H9 (cell line): Measurements from ENCODE around the gene ULK4. TPM values are rescaled to one million over a fixed set of nuclear protein-coding genes. Genes with fewer than 3 reads are reported as not detected.
A peak's percentile ranks its signal among the peaks of the same experiment; 100 is the strongest.

Experiments
- DNase-seq: peaks from one replicate; pipeline ENCODE4 v3.0.0-alpha.2; 2017
- H2AFZ ChIP-seq: one replicate; pipeline ENCODE4 v1.6.1; 2013; ENCODE audit warnings: mild to moderate bottlenecking, low read length, control low read depth, moderate library complexity
- H2AK5ac ChIP-seq: 2 replicates; pipeline ENCODE4 v1.6.1; 2013; ENCODE audit warnings: low read length, control low read depth, mixed read lengths; ENCODE audit not compliant: insufficient read length
- H2BK120ac ChIP-seq: one replicate; pipeline ENCODE4 v1.6.1; 2013; ENCODE audit warnings: low read depth, mild to moderate bottlenecking, low read length, control low read depth, inconsistent platforms; ENCODE audit not compliant: poor library complexity, severe bottlenecking
- H2BK12ac ChIP-seq: 2 replicates; pipeline ENCODE4 v1.6.1; 2013; ENCODE audit warnings: low read length, control low read depth, mixed read lengths, low read depth; ENCODE audit not compliant: insufficient read length
- H2BK15ac ChIP-seq: 2 replicates; pipeline ENCODE4 v1.6.1; 2013; ENCODE audit warnings: low read depth, low read length, control low read depth
- H2BK20ac ChIP-seq: one replicate; pipeline ENCODE4 v1.6.1; 2013; ENCODE audit warnings: low read depth, mild to moderate bottlenecking, low read length, control low read depth, inconsistent platforms; ENCODE audit not compliant: poor library complexity, severe bottlenecking
- H2BK5ac ChIP-seq: 2 replicates; pipeline ENCODE4 v1.6.1; 2013; ENCODE audit warnings: low read length, control low read depth, mixed read lengths; ENCODE audit not compliant: insufficient read length
- H3K14ac ChIP-seq: 2 replicates; pipeline ENCODE4 v1.6.1; 2013; ENCODE audit warnings: low read length, control low read depth; ENCODE audit not compliant: insufficient read depth
- H3K18ac ChIP-seq: 2 replicates; pipeline ENCODE4 v1.6.1; 2013; ENCODE audit warnings: low read depth, mild to moderate bottlenecking, mixed read lengths, low read length, control low read depth; ENCODE audit not compliant: insufficient read length
- H3K23ac ChIP-seq: 2 replicates; pipeline ENCODE4 v1.6.1; 2013; ENCODE audit warnings: low read length, control low read depth, mixed read lengths, low read depth; ENCODE audit not compliant: insufficient read length
- H3K23me2 ChIP-seq: 2 replicates; pipeline ENCODE4 v1.6.1; 2013; ENCODE audit warnings: low read depth, mild to moderate bottlenecking, mixed read lengths, low read length, control low read depth; ENCODE audit not compliant: insufficient read length, poor library complexity, severe bottlenecking
- H3K27ac ChIP-seq: 2 replicates; pipeline ENCODE4 v1.5.1; 2013; ENCODE audit warnings: low read length, control low read depth, mixed read lengths, low read depth; ENCODE audit not compliant: insufficient read length
- H3K27me3 ChIP-seq: 2 replicates; pipeline ENCODE4 v1.6.1; 2013; ENCODE audit warnings: low read length, control low read depth, inconsistent platforms; ENCODE audit not compliant: insufficient read depth
- H3K4ac ChIP-seq: 2 replicates; pipeline ENCODE4 v1.6.1; 2013; ENCODE audit warnings: low read depth, mild to moderate bottlenecking, control low read depth, inconsistent platforms, low read length, moderate library complexity
- H3K4me1 ChIP-seq: 2 replicates; pipeline ENCODE4 v1.6.1; 2013; ENCODE audit warnings: low read length, control low read depth, inconsistent platforms; ENCODE audit not compliant: insufficient read depth
- H3K4me2 ChIP-seq: 2 replicates; pipeline ENCODE4 v1.6.1; 2013; ENCODE audit warnings: low read length, control low read depth, mixed read lengths; ENCODE audit not compliant: insufficient read length, insufficient read depth
- H3K56ac ChIP-seq: 2 replicates; pipeline ENCODE4 v1.6.1; 2013; ENCODE audit warnings: low read depth, mild to moderate bottlenecking, mixed read lengths, low read length, control low read depth; ENCODE audit not compliant: insufficient read length
- H3K79me1 ChIP-seq: 2 replicates; pipeline ENCODE4 v1.6.1; 2013; ENCODE audit warnings: low read depth, mild to moderate bottlenecking, moderate library complexity, low read length, control low read depth, inconsistent platforms; ENCODE audit not compliant: insufficient read depth, poor library complexity, severe bottlenecking
- H3K79me2 ChIP-seq: 2 replicates; pipeline ENCODE4 v1.6.1; 2013; ENCODE audit warnings: low read length, control low read depth, inconsistent platforms; ENCODE audit not compliant: insufficient read depth
- H3K9ac ChIP-seq: 2 replicates; pipeline ENCODE4 v1.6.1; 2013; ENCODE audit warnings: low read length, control low read depth, mixed read lengths; ENCODE audit not compliant: insufficient read length; ENCODE audit errors: extremely low read depth
- H3K9me3 ChIP-seq: one replicate; pipeline ENCODE4 v1.6.1; 2013; ENCODE audit warnings: low read depth, low read length, inconsistent platforms; ENCODE audit not compliant: control insufficient read depth
- H3T11ph ChIP-seq: one replicate; pipeline ENCODE4 v1.6.1; 2013; ENCODE audit warnings: mild to moderate bottlenecking, low read length, control low read depth, inconsistent platforms
- H4K20me1 ChIP-seq: one replicate; pipeline ENCODE4 v1.6.1; 2013; ENCODE audit not compliant: control insufficient read depth, insufficient read length, insufficient read depth
- H4K5ac ChIP-seq: 2 replicates; pipeline ENCODE4 v1.6.1; 2013; ENCODE audit warnings: low read depth, mild to moderate bottlenecking, mixed read lengths, low read length, control low read depth; ENCODE audit not compliant: insufficient read length
- H4K8ac ChIP-seq: replicated peaks from 2 replicates; pipeline ENCODE4 v1.6.1; 2013; ENCODE audit warnings: low read length, control low read depth, mixed read lengths, low read depth; ENCODE audit not compliant: insufficient read length
- H4K91ac ChIP-seq: 2 replicates; pipeline ENCODE4 v1.6.1; 2013; ENCODE audit warnings: low read depth, mild to moderate bottlenecking, moderate library complexity, mixed read lengths, low read length, control low read depth; ENCODE audit not compliant: insufficient read length
- H3K27ac Mint-ChIP-seq, 3 experiments: 2 replicates in 2 of 3; 3 replicates in 1 of 3; pipeline ENCODE4 v1.8.0; 2020 to 2021; ENCODE audit warnings: mixed read lengths in 3 of 3, mild to moderate bottlenecking in 1 of 3, moderate library complexity in 1 of 3
- H3K27me3 Mint-ChIP-seq: 2 replicates; pipeline ENCODE4 v1.8.0; 2021; ENCODE audit warnings: low read depth, mild to moderate bottlenecking, moderate library complexity, mixed read lengths
- H3K36me3 Mint-ChIP-seq, 3 experiments: 2 replicates in 2 of 3; 3 replicates in 1 of 3; pipeline ENCODE4 v1.8.0; 2020 to 2021; ENCODE audit warnings: low read depth in 3 of 3, mixed read lengths in 3 of 3; ENCODE audit not compliant: insufficient read depth in 1 of 3
- H3K4me1 Mint-ChIP-seq, 2 experiments: 2 replicates each; pipeline ENCODE4 v1.8.0; 2020; ENCODE audit warnings: mixed read lengths in 2 of 2
- H3K4me3 Mint-ChIP-seq, 2 experiments: 2 replicates in 1 of 2; 3 replicates in 1 of 2; pipeline ENCODE4 v1.8.0; 2020 to 2021; ENCODE audit warnings: mild to moderate bottlenecking in 2 of 2, mixed read lengths in 2 of 2, moderate library complexity in 1 of 2
- H3K9me3 Mint-ChIP-seq, 2 experiments: 2 replicates in 1 of 2; 3 replicates in 1 of 2; pipeline ENCODE4 v1.8.0; 2020; ENCODE audit warnings: mild to moderate bottlenecking in 2 of 2, mixed read lengths in 2 of 2, moderate library complexity in 1 of 2
- WGBS: extraction: QIAGEN DNeasy Blood & Tissue Kit; methylation state at CpG from one replicate; pipeline ENCODE4 v1.1.7; 2013; ENCODE audit warnings: missing lambda C conversion rate, low lambda C conversion rate, mixed read lengths; ENCODE audit not compliant: insufficient read length; ENCODE audit errors: extremely low coverage; 5-methylcytosine and 5-hydroxymethylcytosine counted together
- total RNA-seq: library from RNA; stranded (reverse); gene quantifications from 2 replicates; pipeline ENCODE4 v1.2.1, GENCODE V29; 2021
- TF ChIP-seq, protein P1 (sequence below): fragments of 200-600 bp; sonication (generic); conservative IDR thresholded peaks from 3 replicates; pipeline ENCODE4 v1.8.0; 2021; ENCODE audit warnings: antibody characterized with exemption, mild to moderate bottlenecking

ULK4 gene
- total RNA-seq, 1 experiment from 2014 or later = 12.9 TPM

DNA sequence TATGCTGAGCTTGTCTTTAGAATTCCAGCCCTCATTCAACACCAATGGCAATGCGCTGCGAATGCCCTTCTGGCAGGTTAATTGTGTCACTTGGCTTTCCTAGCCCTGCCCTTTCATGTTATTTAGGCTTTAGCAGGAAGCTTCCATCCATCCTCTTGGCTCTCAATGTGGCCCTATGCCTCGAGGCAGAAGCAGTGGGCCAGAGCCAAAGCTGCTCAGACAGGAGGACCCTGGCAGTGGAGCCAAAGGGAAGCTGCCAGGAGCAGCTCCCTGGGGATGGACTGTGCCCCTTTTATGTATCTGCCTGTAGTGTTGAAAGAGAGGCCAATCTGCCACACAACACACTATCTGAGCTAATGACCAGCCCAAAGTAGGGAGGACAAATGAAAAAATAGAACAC, 386.2 kb downstream of the ULK4 start:
- H2AFZ ChIP-seq = no peak overlapping the region
- H3K27me3 ChIP-seq = no peaks in the 10 kb centered on the region
- H3K4me3 Mint-ChIP-seq = no peak overlapping the region
- H4K8ac ChIP-seq = no peak overlapping the region
- no peak overlapping the region for H4K91ac ChIP-seq
- no peaks in the 10 kb centered on the region; a peak in 1 of 5 replicates for H3K9me3 Mint-ChIP-seq
- H2BK20ac ChIP-seq = no peak overlapping the region
- TF ChIP-seq, protein P1, sequence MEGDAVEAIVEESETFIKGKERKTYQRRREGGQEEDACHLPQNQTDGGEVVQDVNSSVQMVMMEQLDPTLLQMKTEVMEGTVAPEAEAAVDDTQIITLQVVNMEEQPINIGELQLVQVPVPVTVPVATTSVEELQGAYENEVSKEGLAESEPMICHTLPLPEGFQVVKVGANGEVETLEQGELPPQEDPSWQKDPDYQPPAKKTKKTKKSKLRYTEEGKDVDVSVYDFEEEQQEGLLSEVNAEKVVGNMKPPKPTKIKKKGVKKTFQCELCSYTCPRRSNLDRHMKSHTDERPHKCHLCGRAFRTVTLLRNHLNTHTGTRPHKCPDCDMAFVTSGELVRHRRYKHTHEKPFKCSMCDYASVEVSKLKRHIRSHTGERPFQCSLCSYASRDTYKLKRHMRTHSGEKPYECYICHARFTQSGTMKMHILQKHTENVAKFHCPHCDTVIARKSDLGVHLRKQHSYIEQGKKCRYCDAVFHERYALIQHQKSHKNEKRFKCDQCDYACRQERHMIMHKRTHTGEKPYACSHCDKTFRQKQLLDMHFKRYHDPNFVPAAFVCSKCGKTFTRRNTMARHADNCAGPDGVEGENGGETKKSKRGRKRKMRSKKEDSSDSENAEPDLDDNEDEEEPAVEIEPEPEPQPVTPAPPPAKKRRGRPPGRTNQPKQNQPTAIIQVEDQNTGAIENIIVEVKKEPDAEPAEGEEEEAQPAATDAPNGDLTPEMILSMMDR = no peak
- H3K9ac ChIP-seq = no peak overlapping the region
- H2AK5ac ChIP-seq = no peak overlapping the region
- no peak overlapping the region for H2BK15ac ChIP-seq
- no peak overlapping the region for H3K23ac ChIP-seq
- no peak overlapping the region for H2BK5ac ChIP-seq
- peaks cover 10% of the 10 kb centered on the region for H3K4me1 ChIP-seq
- H3K27me3 Mint-ChIP-seq = no peaks in the 10 kb centered on the region
- no peak overlapping the region for H4K5ac ChIP-seq
- no peak overlapping the region for H3T11ph ChIP-seq
- H3K4me2 ChIP-seq = no peak overlapping the region
- no peak overlapping the region for H2BK120ac ChIP-seq
- no peaks in the 10 kb centered on the region for H3K9me3 ChIP-seq
- H3K4ac ChIP-seq = no peak overlapping the region
- H2BK12ac ChIP-seq = no peak overlapping the region
- peaks cover 56 to 60% of the 10 kb centered on the region in 2 experiments for H3K4me1 Mint-ChIP-seq
- H3K14ac ChIP-seq = no peak overlapping the region
- no peaks in the 10 kb centered on the region for H3K79me2 ChIP-seq
- no peaks in the 10 kb centered on the region for H4K20me1 ChIP-seq
- no peaks in the 10 kb centered on the region for H3K36me3 Mint-ChIP-seq
- peak overlapping the region in 1 of 3 experiments; percentile 67; a peak in 5 of 7 replicates for H3K27ac Mint-ChIP-seq
- H3K56ac ChIP-seq = no peak overlapping the region
- no peaks in the 10 kb centered on the region for H3K79me1 ChIP-seq
- WGBS = no CpG with 5 or more reads among the region's 3 CpGs
- H3K23me2 ChIP-seq = no peaks in the 10 kb centered on the region
- no peak overlapping the region for H3K27ac ChIP-seq
- H3K18ac ChIP-seq = no peak overlapping the region
- DNase-seq = no peak
